ENCODE results near the gene TLCD1.

TLCD1 gene

DNA sequence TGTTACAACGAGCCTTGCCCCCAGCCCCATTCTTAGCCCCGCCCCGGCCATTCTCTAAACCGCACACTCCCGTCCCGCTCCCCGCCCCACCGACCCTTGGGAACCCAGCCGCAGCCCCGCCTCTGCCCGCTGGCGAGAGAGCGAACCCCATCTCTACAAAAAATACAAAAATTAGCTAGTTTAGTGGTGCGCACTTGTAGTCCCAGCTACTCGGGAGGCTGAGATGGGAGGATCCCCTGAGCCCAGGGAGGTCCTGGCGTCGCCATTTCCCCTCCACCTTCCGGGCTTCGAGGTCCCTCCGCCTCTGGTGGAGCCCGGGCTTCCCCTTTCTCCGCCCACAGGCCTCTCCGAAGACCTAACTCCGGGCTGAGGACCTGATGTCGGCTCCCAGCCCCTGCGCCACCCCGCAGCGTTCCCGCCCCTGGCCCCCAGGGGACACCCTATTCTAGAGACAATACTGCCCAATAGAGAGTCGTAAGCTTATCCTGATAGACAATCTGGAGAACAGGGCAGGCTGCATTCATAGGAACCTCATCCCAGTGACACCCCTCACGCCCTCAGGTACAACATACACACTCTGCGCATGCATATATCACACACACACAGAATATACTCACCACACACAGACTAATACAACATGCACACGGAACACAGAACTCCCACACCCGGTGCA lies 13.9 kb downstream of the TLCD1 start:
- peak; percentile 46 for DNase-seq

DNA sequence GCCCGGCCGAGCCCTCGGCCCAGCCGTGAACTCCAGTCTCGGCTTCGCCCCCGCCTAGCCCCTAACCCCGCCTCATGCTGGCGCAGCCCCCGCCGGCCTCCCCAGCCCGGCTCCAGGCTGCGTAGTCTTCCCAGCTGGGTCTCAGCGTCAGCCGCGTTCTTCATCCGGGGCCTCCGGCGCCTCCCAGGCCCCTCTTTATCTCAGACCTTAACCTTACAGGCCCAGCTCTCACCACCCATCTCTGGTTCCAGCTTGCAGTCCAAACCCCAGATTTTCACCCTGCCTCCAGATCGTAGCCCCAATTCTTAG lies 14.4 kb downstream of the TLCD1 start, which contains the start of gene PROCA1:
Gene PROCA1, minus strand, starts transcription at position 166 of the 309 bp plus-strand sequence. CDS start 228 bp downstream, outside the sequence.
- DNase-seq: peak; percentile 30

DNA sequence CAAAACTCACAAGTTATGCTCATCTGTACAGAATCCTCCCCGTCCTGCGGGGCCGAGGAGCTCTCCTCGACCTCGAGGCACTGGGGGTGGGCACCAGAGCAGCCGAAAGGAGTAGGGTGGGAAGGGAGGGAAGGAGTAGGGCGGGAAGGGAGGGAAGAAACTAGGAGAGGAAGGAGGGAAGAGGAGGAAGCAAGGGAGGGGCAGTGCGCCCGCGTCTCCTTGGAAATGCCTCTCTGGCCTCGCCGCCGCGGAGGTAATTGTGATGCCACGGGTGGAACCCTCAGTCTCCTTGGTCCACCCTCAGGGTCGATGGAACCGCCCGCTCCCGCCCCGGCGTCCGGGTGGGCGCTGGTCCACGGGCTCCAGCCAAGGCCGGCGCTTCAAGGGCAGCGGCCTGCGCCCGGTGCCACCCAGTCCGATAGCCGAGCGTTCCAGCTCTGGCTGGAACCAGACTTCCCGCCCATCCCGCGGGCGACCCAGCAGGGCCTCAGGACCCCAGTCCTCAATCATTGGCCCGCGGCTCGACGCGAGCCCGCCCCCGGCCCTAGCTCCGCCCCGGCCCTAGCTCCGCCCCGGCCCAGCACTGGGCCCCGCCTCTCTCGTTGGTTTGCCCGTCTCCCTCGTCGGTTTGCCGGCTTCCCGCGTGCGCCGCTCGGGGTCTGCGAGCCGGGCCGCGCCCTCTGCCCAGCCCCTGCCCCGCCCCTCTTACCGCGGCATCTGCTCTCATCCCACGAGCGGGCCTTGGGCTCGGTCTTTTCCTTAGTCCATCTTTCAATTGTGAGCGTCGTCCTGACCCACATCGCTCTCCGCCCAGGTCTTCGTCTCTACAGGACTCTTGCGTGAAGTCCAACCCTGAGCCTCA lies 14.9 kb downstream of the TLCD1 start:
- DNase-seq: peak; percentile 83

DNA sequence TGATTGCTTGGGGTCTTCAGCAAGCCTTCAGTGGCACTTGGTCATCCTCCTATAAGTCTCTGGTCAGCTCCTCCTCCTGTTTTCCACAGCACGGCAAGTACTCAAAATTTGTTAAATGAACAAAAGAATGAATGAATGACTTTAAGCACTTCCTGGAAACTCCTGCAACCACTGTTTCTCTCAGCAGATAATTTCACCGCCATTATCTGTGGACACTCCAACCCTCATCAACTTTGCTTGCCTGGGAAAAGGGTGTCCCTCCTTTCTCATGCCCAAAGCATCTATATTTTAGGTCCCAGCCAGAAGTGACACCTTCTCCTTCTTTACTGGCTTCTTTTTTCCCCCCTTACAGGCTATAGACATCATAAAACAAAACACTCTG lies 18.7 kb downstream of the TLCD1 start:
- no peak for DNase-seq

- DNase-seq: no peak
These were observed 19.3 kb downstream of the TLCD1 start for GRCh38 chr17:28706471-28707338.

- no peak for DNase-seq
These were observed 20.2 kb downstream of the TLCD1 start for GRCh38 chr17:28705728-28706334.

- no peak for DNase-seq
These were observed 20.9 kb downstream of the TLCD1 start for GRCh38 chr17:28705074-28705659.

DNA sequence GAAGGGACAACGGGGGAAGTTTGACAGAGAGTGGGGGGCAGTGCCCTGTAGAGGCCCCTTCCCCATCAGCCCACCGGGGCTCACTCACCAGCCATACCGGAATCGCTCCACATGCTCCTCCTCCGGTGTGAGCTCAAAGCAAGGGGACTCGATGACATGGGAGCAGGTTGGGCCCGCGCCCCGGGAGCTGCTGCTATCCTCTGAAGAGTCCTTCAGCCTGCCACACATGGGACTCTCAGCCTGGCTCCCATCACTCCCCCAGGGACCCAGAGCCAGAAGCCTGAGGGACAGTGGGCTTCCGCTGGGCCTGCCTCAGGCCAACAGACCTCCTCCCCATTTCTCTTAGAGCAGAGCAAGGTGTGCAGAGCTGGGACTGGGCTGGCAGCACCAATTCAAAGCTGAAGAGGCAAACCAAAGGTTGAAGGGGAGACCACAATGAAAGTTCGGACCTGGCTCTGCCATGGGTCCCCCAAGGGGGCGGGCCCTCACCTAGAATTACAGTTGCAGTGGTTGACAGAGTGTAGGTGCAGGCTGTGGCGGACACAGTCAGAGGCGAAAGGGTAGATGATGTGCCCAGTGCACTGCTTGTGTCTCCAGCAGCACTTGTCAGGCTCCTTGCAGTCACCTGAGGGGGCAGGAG lies 21.7 kb downstream of the TLCD1 start:
- no peak for DNase-seq

- no peak for DNase-seq
These were observed 22.3 kb downstream of the TLCD1 start for GRCh38 chr17:28703552-28704218.

DNA sequence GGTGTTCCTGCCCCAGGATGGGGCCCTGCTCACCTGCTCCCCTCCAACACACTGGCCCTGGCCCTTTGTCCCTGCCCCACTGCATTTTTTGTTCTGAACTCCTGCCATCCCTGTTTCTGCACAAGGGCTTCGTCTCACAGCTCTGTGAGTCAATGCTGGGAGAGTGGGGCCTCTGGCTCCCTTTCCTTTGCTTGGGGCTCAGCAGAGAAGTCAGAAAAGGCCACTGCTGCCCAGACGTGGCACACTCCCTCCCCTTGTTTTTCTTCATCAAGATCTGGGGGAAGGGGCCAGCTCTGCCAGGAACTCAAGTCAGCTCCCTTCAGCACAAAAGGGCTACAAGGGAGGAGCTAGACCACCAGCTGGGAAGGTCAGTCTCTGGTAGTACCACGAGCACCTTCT lies 23.3 kb downstream of the TLCD1 start:
- DNase-seq: no peak

- no peak for DNase-seq
These were observed 23.8 kb downstream of the TLCD1 start for GRCh38 chr17:28702026-28702751.

GRCh38 chr17:28700830-28701492 lies 25.1 kb downstream of the TLCD1 start:
- no peak for DNase-seq

DNA sequence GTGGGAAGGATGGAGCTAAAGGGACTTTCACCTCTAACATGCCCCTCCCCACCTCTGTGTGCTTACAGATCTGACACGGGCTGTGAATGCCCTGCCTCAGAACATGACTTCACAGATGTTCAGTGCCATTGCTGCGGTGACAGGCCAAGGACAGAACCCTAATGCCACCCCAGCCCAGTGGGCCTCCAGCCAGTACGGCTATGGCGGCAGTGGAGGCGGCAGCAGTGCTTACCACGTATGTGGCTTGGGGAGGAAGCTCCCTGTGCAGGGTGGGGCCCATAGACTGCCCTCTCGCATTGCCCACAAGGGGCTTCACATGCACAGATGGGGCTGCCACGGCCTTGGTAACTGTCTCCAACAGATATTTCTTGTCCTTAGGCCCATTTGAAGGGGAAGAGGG lies 25.8 kb downstream of the TLCD1 start:
- DNase-seq: no peak

DNA sequence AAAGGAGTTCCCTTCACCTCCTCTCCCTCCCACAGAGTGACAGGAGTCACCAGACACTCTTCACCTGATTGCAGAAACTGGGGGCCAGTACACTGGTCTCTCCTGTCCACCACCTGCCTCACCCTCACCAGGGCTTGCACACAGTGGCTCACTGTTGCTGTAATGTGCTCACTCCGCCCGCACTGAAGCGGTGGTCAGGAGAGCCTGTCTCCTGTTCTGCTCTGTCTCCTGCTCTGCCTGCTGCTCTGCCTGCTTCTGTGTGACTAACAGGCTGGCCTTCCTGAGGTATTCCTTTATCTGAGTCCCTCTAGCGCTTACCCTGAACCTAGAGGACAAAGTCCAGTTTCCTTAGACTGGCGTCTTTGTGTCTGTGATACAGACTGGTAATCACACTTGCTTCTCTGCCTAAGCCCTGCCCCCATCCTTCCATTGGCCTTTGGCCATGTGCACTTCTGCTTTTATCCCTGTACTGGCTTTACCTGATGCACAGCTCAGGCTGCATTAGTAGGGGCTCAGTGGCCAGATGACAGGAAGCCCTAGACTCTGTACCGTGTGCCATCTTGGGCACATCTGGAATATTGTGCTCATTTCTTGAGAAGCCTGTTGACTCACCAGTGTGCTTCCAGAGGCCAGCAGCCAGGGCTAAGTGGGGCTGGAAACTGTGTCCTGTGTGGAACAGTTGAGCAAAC lies 27.6 kb downstream of the TLCD1 start:
- no peak for DNase-seq

GRCh38 chr17:28693869-28694268 lies 32.2 kb downstream of the TLCD1 start:
- no peak for DNase-seq

DNA sequence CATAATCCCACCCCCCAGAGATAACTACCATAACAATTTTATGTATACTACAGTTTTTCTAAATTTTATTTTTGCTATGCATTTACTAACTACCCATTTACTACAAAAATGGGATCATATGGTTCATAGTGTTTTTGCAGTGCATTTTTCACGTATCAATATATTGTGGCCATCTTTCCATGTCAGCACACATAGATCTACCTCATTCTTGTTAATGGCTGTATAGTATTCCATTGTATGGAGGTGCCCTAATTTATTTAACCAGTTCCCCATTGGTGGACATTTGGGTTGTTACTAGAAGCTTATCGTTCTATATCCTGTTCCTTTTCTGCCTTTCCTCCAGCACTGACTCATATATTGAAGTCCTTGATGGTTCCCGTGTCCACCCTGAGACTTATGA lies 37.0 kb downstream of the TLCD1 start:
- no peak for DNase-seq

GRCh38 chr17:28688481-28688880 lies 37.6 kb downstream of the TLCD1 start:
- no peak for DNase-seq

DNA sequence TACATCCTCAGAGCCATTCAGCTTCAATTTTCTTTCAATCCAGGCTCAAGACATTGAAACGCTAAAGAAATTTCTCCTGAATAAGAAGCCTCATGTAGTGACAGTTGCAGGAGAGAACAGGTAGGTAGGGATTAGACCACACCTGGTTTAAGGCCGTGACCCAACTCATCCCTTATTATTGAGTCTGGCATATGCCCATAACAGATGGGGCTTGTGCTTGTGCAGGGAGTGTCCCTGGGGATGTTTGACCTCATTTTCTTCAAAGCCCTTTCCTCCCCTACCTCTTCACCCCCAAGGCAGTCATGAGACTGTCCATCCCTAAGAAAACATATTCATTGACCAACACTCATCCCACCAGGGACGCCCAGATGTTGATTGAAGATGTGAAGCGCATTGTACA lies 39.7 kb downstream of the TLCD1 start:
- DNase-seq: no peak

DNA sequence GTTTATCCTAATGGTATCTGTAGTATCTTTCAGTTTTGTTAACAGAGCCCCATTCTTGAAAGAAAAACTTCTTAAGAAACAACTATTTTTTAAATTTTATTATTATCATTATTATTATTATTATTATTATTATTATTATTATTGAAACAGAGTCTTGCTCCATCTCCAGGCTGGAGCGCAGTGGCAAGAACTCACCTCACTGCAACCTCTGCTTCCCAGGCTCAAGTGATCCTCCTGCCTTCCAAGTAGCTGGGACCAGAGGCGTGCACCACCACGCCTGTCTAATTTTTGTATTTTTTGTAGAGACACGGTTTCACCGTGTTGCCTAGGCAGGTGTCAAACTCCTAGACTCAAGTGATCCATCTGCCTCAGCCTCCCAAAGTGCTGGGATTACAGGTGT lies 40.7 kb downstream of the TLCD1 start:
- no peak for DNase-seq

- no peak for DNase-seq
These were observed 41.1 kb downstream of the TLCD1 start for GRCh38 chr17:28684963-28685362.

Measured in effector CD4-positive, alpha-beta T cell (primary cell).